ENCODE results near the gene DEFB131B.
"Not testable (repeated sequence)": the region's sequence is repeated elsewhere in the genome, so short reads cannot be mapped to it uniquely, and the experiment has no call there.

The DEFB131B gene

GRCh38 chr11:71878059-71878458 lies at the start of gene DEFB131B:
Gene DEFB131B (plus strand): TSS chr11:71878453. CDS start chr11:71878453, 0 bp downstream.
- not testable (repeated sequence) for DNase-seq (ENCODE audit: low read depth)

GRCh38 chr11:71829247-71829646 lies 49.0 kb upstream of the DEFB131B start:
- not testable (repeated sequence) for DNase-seq (ENCODE audit: low read depth)

DNA sequence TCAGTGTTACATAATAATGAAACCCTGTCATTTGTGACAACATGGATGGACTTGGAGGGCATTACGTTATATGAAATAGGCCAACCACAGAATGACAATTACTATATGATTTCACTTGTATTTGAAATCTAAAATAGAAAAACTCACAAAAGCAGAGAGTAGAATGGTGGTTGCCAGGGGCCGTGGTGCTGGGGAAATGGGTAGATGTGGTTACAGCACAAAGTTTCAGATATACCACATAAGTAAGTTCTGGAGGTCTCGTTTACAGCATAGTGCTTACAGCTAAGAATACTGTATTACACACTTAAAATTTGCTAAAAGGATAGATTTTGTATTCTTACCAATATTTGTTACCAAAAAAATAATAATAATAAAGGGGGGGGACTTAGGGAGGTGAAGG lies 48.6 kb upstream of the DEFB131B start:
- not testable (repeated sequence) for DNase-seq (ENCODE audit: low read depth)

DNA sequence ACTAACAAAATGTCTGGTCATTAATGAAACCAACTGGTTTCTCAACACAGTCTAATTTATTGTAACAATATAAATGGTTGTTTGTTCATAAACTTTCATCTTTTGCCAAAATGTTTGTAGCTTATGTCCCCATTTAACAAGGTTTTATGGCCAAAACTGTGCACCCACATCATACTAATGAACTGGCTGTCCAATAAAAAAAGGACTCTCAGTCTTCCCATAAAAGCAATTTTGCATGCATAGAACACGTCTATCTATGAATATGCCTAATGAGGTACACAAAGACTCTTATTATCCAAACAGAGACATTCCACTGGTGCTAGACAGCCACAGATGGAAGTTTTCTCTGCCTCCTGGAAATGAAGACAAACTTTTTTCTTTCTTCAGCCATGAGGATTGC lies 45.4 kb upstream of the DEFB131B start, which contains the start of gene DEFB108B:
Gene DEFB108B (plus strand): TSS at position 390 of the 400 bp plus-strand sequence. CDS start 0 bp downstream, at position 390.
- not testable (repeated sequence) for DNase-seq (ENCODE audit: low read depth)

DNA sequence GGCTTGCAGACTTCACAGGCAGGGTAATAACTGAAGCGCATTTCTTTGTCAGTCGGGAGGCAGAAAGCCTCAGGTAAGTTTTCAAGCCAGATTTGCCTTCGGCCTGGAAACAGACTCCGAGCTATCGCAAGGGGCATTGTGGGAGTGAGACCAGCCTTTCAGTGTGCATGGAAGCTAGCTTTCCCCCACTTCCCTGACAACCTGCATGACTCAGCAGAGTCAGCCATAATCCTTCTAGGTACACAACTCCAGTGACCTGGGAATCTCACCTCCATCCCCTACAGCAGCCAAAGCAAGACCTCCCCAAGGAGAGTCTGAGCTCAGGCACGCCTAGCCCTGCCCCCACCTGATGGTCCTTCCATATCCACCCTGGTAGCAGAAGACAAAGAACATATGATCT lies 35.5 kb upstream of the DEFB131B start:
- DNase-seq (ENCODE audit: low read depth) = not testable (repeated sequence)

DNA sequence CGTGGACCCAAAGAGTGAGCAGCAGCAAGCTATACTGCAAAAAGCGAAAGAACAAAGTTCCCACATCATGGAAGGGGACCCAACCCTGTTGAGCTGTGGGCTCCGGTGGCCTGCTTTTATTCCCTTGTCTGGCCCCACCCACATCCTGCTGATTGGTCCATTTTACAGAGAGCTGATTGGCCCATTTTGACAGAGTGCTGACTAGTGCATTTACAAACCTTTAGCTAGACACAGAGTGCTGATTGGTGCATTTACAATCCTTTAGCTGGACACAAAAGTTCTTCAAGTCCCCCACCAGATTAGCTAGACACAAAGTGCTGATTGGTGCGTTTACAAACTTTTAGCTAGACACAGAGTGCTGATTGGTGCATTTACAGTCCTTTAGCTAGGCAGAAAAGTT lies 34.9 kb upstream of the DEFB131B start:
- not testable (repeated sequence) for DNase-seq (ENCODE audit: low read depth)

- no peak for DNase-seq (ENCODE audit: low read depth)
These were observed 34.4 kb upstream of the DEFB131B start for GRCh38 chr11:71843858-71844257.

DNA sequence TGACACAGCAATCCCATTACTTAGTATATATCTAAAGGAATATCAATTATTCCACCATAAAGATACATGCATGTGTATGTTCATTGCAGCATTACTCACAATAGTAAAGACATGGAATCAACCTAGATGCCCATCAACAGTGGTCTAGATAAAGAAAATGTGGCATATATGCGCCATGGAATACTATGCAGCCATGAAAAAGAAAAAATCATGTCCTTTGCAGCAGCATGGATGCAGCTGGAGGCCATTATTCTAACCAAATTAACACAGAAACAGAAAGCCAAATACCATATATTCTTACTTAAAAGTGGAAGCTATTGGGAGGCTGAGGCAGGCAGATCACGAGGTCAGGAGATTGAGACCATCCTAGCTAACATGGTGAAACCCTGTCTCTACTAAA lies 24.4 kb upstream of the DEFB131B start:
- not testable (repeated sequence) for DNase-seq (ENCODE audit: low read depth)

DNA sequence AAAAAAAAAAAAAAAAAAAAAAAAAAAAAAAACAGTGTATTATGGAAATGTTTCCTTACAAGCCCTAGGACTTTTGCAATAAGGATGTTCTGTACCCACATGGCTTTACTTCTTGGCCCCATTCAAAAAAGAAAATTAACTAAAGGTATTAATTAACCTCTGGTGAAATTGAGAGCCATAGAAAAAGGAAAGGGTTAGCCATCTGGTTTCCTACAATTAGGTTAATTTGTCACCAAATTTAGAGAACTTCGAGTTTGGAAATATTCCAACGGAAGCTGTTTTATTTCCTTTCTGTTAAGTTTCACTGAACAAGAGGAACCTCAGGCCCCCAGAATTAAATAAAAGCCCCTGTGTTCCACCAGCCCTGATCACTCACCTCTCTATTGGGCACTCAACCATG lies 22.4 kb upstream of the DEFB131B start:
- not testable (repeated sequence) for DNase-seq (ENCODE audit: low read depth)

- not testable (repeated sequence) for DNase-seq (ENCODE audit: low read depth)
These were observed 17.4 kb upstream of the DEFB131B start for GRCh38 chr11:71860835-71861234.

DNA sequence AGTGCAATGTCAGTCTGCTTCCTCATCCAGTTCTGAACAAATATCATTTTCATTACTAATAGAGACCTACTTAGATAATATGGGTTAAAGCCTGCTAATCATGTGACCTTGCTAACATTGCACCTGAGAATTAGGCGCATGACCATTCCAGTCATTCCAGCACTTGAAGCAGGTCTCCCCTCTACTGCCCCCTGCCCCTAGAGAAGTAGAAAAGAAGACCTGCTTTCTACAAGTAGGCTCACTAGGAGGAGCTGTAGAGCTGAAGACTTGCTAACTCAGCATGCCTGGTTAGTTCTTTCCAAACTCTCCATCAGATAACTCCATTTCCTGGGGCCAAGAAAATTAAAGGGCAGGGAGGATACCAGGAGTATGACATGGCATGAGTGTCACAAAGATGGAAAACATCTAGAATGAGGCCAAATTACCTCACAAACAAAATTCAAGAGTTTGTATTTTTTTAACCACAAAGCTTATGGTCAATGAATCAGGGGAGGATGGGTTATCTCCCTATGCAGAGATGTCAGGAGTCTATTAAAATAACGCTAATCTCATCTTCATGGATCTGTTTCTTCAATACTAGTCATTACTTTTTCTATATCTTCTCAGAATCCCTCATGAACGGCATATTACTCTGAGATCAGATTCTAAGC lies 14.2 kb upstream of the DEFB131B start:
- not testable (repeated sequence) for DNase-seq (ENCODE audit: low read depth)

GRCh38 chr11:71867209-71867608 lies 11.0 kb upstream of the DEFB131B start:
- not testable (repeated sequence) for DNase-seq (ENCODE audit: low read depth)

DNA sequence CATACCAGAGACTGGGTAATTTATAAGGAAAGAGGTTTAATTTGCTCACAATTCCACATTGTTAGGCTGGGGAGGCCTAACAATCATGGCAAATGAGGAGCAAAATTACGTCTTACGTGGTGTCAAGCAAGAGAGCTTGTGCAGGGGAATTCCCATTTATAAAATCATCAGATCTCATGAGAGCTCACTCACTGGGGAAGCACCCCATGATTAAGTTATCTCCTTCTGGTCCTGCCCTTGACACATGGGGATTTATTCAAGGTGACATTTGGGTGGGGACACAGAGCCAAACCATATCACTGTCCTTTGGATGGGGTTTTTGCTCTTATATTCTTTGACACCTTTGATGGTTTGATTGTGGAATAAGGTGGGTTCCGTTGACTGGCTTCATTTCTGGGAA lies 8.3 kb upstream of the DEFB131B start:
- DNase-seq (ENCODE audit: low read depth) = not testable (repeated sequence)

DNA sequence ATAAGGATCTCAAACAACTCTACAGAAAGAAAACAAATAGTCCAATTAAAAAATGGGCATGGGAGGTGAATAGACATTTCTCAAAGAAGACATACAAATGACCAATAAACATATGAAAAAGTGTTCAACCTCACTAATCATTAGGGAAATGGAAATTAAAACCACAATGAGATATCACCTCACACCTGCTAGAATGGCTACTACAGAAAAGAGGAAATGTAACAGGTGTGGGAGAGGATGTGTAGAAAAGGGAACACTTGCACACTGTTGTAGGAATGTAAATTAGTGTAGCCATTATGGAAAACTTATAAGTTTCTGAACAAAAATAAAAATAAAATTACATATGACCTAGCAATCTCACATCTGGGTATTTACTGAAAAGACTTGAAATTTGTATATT lies 7.6 kb upstream of the DEFB131B start:
- not testable (repeated sequence) for DNase-seq (ENCODE audit: low read depth)

- not testable (repeated sequence) for DNase-seq (ENCODE audit: low read depth)
These were observed 2.0 kb upstream of the DEFB131B start for GRCh38 chr11:71876262-71876661.

- not testable (repeated sequence) for DNase-seq (ENCODE audit: low read depth)
These were observed 7.6 kb downstream of the DEFB131B start for GRCh38 chr11:71885806-71886205.

GRCh38 chr11:71888335-71889010 lies 10.2 kb downstream of the DEFB131B start:
- not testable (repeated sequence) for DNase-seq (ENCODE audit: low read depth)

DNA sequence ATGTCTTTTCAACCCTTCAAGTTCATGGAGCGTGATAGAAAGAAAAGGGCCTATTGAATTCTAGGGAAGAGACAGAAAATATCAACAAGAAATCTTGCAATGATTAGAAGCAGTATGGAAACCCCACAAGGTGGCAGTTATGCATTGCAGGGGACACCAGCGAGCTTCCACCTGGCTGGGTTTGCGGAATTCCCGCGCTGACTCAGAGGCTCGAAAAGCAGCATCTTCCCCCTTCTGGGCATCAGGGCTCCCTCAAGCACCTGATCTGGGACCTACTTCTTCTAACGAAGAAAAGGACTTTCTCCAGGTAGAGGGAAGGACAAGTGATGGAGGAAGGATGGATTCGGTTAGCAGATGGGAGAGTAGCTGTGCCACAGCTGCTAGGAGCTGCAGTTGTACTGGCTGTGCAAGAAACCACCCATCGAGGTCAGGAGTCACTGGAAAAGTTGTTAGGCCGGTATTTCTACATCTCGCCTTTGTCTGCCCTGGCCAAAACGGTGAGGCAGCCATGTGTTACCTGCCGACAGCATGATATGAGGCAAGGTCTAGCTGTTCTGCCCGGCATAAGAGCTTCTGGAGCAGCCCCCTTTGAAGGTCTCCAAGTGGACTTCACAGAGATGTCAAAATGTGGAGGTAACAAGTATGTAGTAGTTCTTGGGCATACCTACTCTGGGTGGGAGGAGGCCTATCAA lies 11.1 kb downstream of the DEFB131B start:
- DNase-seq (ENCODE audit: low read depth) = not testable (repeated sequence)

DNA sequence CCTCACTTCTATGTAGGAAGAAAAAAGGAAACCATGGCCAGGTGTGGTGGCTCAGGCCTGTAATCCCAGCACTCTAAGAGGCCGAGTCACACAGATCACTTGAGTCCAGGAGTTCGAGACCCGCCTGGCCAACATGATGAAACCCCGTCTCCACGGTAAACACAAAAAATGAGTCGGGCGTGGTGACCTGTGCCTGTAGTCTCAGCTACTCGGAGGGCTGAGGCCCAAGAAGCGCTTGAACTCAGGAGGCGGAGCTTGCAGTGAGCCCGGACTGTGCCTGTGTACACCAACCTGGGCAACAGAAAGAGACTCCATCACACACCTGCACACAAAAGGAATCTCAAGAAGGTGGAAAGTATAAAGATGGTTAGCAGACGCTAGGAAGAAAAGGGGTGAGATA lies 17.7 kb downstream of the DEFB131B start:
- DNase-seq (ENCODE audit: low read depth) = no peak

DNA sequence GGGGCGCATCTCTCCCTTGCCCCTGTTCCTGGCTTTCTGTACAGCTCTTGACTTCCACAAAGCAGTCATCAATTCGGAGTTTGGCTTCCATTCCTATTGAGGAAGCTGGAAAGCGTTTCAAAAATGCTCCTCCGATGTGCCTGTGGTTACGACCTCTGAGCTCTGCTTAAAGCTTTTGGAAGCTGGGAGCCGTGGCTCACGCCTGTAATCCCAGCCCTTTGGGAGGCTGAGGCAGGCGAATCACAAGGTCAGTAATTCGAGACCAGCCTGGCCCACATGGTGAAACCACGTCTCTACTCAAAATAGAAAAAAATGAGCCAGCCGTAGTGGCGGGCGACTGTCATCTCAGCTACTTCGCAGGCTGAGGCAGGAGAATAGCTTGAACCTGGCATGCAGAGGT lies 22.9 kb downstream of the DEFB131B start:
- DNase-seq (ENCODE audit: low read depth) = not testable (repeated sequence)

GRCh38 chr11:71908218-71908617 lies 30.0 kb downstream of the DEFB131B start:
- no peak for DNase-seq (ENCODE audit: low read depth)

- DNase-seq (ENCODE audit: low read depth) = not testable (repeated sequence)
These were observed 32.5 kb downstream of the DEFB131B start for GRCh38 chr11:71910775-71911174.

Data from stimulated activated CD8-positive, alpha-beta memory T cell treated with anti-CD3 and anti-CD28 coated beads, Interleukin-4, amount 100 ng/mL, for 24 hours (primary cell).